Activated naive CD8-positive, alpha-beta T cell treated with anti-CD3 and anti-CD28 coated beads for 36 hours (primary cell): ENCODE results near the gene SLC37A2. TPM values are rescaled to one million over a fixed set of nuclear protein-coding genes. Genes with fewer than 3 reads are reported as not detected.
A peak's percentile ranks its signal among the peaks of the same experiment; 100 is the strongest.

Source experiments
- DNase-seq: peaks from one replicate; pipeline ENCODE4 v3.0.0; 2021
- H3K27ac Mint-ChIP-seq: one replicate; pipeline ENCODE4 v1.8.0; 2022; ENCODE audit warnings: mild to moderate bottlenecking, moderate library complexity, mixed read lengths
- H3K27me3 Mint-ChIP-seq: one replicate; pipeline ENCODE4 v1.8.0; 2022; ENCODE audit warnings: mild to moderate bottlenecking, mixed read lengths
- H3K36me3 Mint-ChIP-seq: one replicate; pipeline ENCODE4 v1.8.0; 2021; ENCODE audit warnings: mild to moderate bottlenecking, mixed read lengths
- H3K4me1 Mint-ChIP-seq: one replicate; pipeline ENCODE4 v1.8.0; 2021; ENCODE audit warnings: mixed read lengths
- H3K4me3 Mint-ChIP-seq: one replicate; pipeline ENCODE4 v1.8.0; 2022; ENCODE audit warnings: mild to moderate bottlenecking, moderate library complexity, mixed read lengths
- H3K9me3 Mint-ChIP-seq: one replicate; pipeline ENCODE4 v1.8.0; 2022; ENCODE audit warnings: mixed read lengths
- total RNA-seq, 2 experiments: library from RNA; stranded (reverse); gene quantifications; one replicate each; pipeline ENCODE4 v1.2.3, GENCODE V29; 2021

Gene SLC37A2
- total RNA-seq, 2 experiments from 2014 or later = 0.47 to 0.50 TPM

DNA sequence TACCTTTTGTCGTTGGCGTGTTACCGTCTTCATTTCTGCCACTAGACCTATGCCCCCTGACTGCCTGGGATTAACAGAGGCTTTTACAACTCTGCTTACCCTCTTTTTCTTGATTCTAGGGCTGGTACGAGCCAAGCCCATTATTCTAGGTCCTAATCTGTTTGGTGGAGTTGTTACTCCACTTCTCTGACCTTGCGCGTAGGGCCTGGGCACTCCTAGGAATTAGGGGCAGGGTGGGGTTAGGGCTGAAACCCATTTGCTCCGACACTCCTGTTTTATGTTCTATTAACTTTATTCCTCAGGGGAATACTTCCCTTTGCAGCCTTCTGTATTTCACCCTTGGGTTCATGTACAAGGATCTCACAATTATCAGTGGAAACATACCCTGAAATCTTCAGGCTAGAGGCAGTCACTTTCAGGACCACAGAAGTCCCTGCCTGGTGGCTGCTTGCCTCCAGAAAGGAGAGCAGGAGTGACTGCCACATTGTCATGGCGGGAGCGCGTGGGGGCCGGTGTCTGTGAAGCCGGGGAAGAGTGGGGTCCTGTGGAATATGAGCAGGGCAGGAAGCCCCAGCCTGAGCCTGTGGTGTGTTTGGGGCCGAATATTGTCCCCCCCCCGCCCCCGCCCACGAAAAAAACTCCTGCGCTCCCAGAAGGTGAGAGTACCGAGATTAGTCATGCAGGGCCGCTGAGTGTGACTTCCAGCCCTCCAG, 731 bp upstream of the SLC37A2 start:
- DNase-seq = no peak
- no peaks in the 10 kb centered on the region for H3K9me3 Mint-ChIP-seq
- H3K27me3 Mint-ChIP-seq = peaks cover 53% of the 10 kb centered on the region
- H3K4me3 Mint-ChIP-seq = peak overlapping the region; percentile 76
- H3K4me1 Mint-ChIP-seq = peaks cover 12% of the 10 kb centered on the region
- no peak overlapping the region for H3K27ac Mint-ChIP-seq
- no peaks in the 10 kb centered on the region for H3K36me3 Mint-ChIP-seq

DNA sequence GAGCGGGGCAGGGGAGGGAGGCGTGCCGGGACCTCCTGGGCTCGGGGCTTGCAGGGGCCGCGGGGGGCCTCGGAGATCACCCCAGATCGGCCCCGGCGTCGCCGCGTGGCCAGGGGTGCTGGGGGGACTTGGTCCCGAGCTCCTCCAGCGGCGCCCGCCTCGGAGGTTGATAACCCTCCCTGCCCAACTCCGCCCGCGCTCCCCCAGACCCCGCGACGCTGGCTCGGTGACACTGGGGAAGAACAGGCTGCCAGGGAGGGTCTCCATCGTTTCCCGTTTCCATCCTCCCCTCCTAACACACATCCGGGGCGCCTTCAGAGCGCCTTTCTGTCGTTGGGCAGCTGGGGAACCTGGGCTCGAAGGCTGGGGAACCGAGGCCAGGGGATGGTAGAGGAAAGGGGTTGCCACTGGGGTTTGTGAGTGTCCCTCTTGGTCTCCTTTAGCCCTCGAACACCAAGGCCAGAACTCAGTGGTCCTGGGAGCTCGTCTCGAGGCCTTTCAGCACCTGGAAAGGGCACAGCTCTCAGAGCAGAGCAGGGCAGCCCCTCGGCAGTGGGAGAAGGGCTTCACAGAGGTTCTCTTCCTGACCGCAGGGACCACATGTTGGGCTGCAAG, 431 bp downstream of the SLC37A2 start:
- DNase-seq = no peak
- Mint-ChIP-seq H3K27me3 (peaks cover 61% of the 10 kb centered on the region), H3K27ac (no peak overlapping the region)

GRCh38 chr11:125064070-125064469, 965 bp downstream of the SLC37A2 start:
- no peaks in the 10 kb centered on the region for H3K36me3 Mint-ChIP-seq
- H3K4me3 Mint-ChIP-seq = peak overlapping the region; percentile 29
- H3K27ac Mint-ChIP-seq = no peak overlapping the region
- no peak for DNase-seq
- peaks cover 12% of the 10 kb centered on the region for H3K4me1 Mint-ChIP-seq
- peaks cover 61% of the 10 kb centered on the region for H3K27me3 Mint-ChIP-seq
- no peaks in the 10 kb centered on the region for H3K9me3 Mint-ChIP-seq

More for the DNA sequence above, 431 bp downstream of the SLC37A2 start:
- H3K4me1 Mint-ChIP-seq = peaks cover 12% of the 10 kb centered on the region
- no peaks in the 10 kb centered on the region for H3K36me3 Mint-ChIP-seq
- H3K9me3 Mint-ChIP-seq = no peaks in the 10 kb centered on the region
- H3K4me3 Mint-ChIP-seq = peak overlapping the region; percentile 29

DNA sequence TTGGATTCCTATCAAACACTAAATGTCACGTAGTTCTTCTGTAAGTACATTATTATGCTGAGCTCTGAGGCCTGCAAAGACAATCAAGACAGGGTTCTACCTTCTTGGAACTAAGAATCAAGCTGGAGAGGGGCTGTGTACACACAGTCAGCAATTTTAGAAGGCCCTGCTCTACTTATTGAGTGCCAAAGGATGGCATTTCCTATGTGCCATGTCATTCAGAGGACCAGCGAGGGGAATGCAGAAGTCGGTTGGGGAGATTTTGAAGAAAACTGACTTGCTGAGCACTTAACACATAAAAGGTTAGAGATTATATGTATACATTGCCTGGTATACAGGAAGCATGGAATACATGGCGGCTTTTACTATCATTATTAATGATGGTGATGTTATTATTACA, 5.3 kb downstream of the SLC37A2 start:
- Mint-ChIP-seq H3K27me3 (peaks cover 50% of the 10 kb centered on the region), H3K36me3 (no peaks in the 10 kb centered on the region), H3K4me1 (peaks cover 15% of the 10 kb centered on the region), H3K27ac (no peak overlapping the region), H3K9me3 (no peaks in the 10 kb centered on the region), H3K4me3 (no peak overlapping the region)
- DNase-seq = no peak

- Mint-ChIP-seq H3K4me3 (no peak overlapping the region), H3K36me3 (no peaks in the 10 kb centered on the region), H3K4me1 (peaks cover 13% of the 10 kb centered on the region), H3K27ac (no peak overlapping the region), H3K27me3 (peaks cover 45% of the 10 kb centered on the region), H3K9me3 (no peaks in the 10 kb centered on the region)
- no peak for DNase-seq
These were observed 5.9 kb downstream of the SLC37A2 start for GRCh38 chr11:125069008-125069407.

DNA sequence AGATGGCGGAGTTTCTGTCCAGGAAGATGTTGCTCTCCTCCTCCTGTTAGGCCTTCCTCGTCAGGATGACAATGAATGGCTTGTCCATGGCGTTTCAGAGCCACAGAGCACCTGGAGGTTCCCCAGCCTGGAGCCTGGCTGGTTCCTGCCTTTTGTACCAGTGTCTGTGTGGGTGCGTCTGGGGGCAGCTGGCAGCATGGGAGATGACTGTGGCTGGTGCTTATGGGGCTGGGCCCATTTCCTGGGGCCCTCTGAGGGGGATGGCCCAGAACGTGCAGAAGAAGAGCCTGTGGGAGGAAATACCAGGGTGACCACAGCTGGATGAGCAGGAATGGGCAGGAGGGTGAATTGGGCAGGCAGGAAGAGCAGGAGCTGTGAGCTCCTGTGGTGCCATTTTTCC, 6.7 kb downstream of the SLC37A2 start:
- Mint-ChIP-seq H3K27ac (no peak overlapping the region), H3K4me3 (no peak overlapping the region), H3K36me3 (no peaks in the 10 kb centered on the region), H3K4me1 (peaks cover 13% of the 10 kb centered on the region), H3K27me3 (peaks cover 37% of the 10 kb centered on the region), H3K9me3 (no peaks in the 10 kb centered on the region)
- DNase-seq = no peak

DNA sequence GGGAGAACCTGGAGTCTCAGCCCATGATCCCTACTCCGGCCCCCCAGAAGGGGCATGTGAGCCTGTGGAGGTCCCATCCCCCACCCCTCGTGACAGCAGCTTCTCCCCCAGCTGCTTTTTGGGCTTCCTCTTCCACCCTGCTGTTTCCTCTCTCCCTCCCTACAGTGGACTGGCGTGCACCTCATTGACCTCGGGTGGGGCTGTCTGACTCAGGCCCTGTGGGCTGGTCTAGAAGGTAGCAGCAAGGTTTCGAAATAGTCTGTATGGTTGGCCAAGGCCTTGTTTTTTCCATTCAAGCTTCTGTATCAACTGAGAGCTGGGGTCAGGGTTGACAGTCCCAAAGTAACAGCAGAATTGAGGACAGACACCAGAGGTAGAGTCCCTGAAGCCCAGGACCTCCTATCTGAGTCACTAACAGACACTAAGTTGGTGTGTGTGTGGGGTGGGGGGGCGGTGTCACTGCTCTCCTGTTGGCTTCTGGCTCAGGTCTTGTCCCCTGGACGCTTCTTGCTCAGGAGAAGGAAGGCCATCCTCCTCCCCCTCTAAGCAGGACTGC, 7.7 kb downstream of the SLC37A2 start:
- peaks cover 13% of the 10 kb centered on the region for H3K4me1 Mint-ChIP-seq
- H3K9me3 Mint-ChIP-seq = no peaks in the 10 kb centered on the region
- H3K27me3 Mint-ChIP-seq = peaks cover 27% of the 10 kb centered on the region
- H3K4me3 Mint-ChIP-seq = no peak overlapping the region
- no peaks in the 10 kb centered on the region for H3K36me3 Mint-ChIP-seq
- H3K27ac Mint-ChIP-seq = no peak overlapping the region
- DNase-seq = peak; percentile 26

- peaks cover 22% of the 10 kb centered on the region for H3K27me3 Mint-ChIP-seq
- DNase-seq = no peak
- no peaks in the 10 kb centered on the region for H3K36me3 Mint-ChIP-seq
- no peaks in the 10 kb centered on the region for H3K9me3 Mint-ChIP-seq
- H3K4me3 Mint-ChIP-seq = no peak overlapping the region
- H3K27ac Mint-ChIP-seq = no peak overlapping the region
- H3K4me1 Mint-ChIP-seq = peaks cover 13% of the 10 kb centered on the region
These were observed 8.3 kb downstream of the SLC37A2 start for GRCh38 chr11:125071435-125071834.

GRCh38 chr11:125071846-125072217, 8.7 kb downstream of the SLC37A2 start:
- H3K27me3 Mint-ChIP-seq = peaks cover 22% of the 10 kb centered on the region
- H3K36me3 Mint-ChIP-seq = no peaks in the 10 kb centered on the region
- peaks cover 13% of the 10 kb centered on the region for H3K4me1 Mint-ChIP-seq
- H3K4me3 Mint-ChIP-seq = no peak overlapping the region
- no peaks in the 10 kb centered on the region for H3K9me3 Mint-ChIP-seq
- H3K27ac Mint-ChIP-seq = no peak overlapping the region
- no peak for DNase-seq

- Mint-ChIP-seq H3K27ac (no peak overlapping the region), H3K36me3 (no peaks in the 10 kb centered on the region), H3K4me3 (no peak overlapping the region), H3K4me1 (peaks cover 13% of the 10 kb centered on the region), H3K27me3 (peaks cover 18% of the 10 kb centered on the region), H3K9me3 (no peaks in the 10 kb centered on the region)
- no peak for DNase-seq
These were observed 9.3 kb downstream of the SLC37A2 start for GRCh38 chr11:125072218-125072960.

DNA sequence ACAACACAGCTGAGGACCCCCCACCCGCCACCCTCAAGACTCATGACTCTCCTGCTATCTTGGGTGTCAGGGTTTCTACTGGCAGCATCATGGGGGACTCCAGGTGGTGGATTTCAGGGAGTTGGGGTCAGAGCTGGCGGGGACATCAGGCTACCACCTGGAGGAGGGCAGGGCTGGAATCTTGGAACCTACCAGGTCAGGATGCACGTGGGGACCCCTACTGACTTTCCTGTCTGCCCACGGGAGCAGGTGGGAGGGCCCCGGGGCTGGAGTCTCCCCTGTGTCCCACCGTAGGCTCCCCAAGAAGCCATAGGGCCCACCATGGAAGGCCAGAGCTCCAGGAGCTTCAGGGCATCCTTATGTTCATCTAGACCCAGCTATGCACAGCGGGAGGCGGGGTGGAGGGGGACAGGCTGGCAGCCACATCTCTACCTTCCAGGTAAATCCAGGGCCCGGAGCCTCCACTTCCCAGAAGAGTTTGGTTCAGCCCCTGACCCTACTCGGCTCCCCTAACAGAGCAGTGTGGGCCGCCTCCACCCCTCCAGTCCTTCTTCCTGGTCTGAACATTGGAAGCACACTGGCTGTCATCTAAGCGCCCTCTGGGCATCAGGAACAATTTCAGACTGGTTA, 10.0 kb downstream of the SLC37A2 start:
- Mint-ChIP-seq H3K4me1 (peaks cover 13% of the 10 kb centered on the region), H3K27me3 (peaks cover 14% of the 10 kb centered on the region), H3K36me3 (no peaks in the 10 kb centered on the region), H3K4me3 (no peak overlapping the region), H3K9me3 (no peaks in the 10 kb centered on the region), H3K27ac (no peak overlapping the region)
- no peak for DNase-seq

GRCh38 chr11:125073616-125074483, 10.7 kb downstream of the SLC37A2 start:
- H3K4me1 Mint-ChIP-seq = peaks cover 13% of the 10 kb centered on the region
- no peak for DNase-seq
- H3K27ac Mint-ChIP-seq = no peak overlapping the region
- H3K9me3 Mint-ChIP-seq = no peaks in the 10 kb centered on the region
- H3K27me3 Mint-ChIP-seq = peaks cover 10% of the 10 kb centered on the region
- H3K4me3 Mint-ChIP-seq = no peak overlapping the region
- H3K36me3 Mint-ChIP-seq = no peaks in the 10 kb centered on the region

DNA sequence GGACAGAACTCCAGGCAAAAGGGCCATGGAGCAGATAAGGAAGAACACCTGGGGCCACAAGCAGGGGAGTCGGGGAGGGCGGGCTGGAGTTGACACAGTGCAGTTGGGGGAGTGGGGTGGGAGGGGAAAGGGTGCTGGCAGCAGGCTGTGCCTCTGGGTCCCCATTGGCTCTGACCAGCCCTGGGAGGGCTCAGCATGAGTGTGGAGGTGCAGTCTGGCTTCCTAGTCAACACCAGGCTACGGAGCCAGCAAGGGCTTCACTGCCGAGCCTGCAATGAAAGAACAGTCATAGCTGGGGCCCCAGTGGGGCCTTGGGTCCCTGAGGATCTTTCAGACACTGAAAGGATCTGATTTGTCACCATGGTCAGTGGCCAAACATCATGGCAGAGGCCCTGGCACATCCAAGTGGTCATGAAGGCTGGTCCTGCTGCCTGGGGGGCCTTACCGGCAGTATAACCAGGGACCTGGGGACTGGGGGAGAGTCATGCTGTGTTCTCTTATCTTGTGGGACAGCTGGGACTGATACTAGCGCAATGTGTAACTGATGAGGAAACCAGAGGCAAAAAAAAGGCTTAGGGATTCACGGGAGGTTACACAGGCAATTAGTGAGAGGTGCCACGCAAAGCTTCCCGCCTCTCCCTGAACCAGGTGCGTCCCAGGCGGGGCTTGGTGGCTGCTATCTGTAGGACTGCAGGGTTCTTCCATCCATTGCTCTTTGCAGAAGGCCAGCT, 11.6 kb downstream of the SLC37A2 start:
- H3K4me1 Mint-ChIP-seq = peaks cover 13% of the 10 kb centered on the region
- DNase-seq = no peak
- peaks cover 6% of the 10 kb centered on the region for H3K27me3 Mint-ChIP-seq
- no peaks in the 10 kb centered on the region for H3K36me3 Mint-ChIP-seq
- no peaks in the 10 kb centered on the region for H3K9me3 Mint-ChIP-seq
- H3K4me3 Mint-ChIP-seq = no peak overlapping the region
- H3K27ac Mint-ChIP-seq = no peak overlapping the region

GRCh38 chr11:125075242-125075625, 12.1 kb downstream of the SLC37A2 start:
- H3K4me3 Mint-ChIP-seq = no peak overlapping the region
- H3K9me3 Mint-ChIP-seq = no peaks in the 10 kb centered on the region
- H3K27me3 Mint-ChIP-seq = peaks cover under 1% of the 10 kb centered on the region
- DNase-seq = no peak
- H3K27ac Mint-ChIP-seq = no peak overlapping the region
- no peaks in the 10 kb centered on the region for H3K36me3 Mint-ChIP-seq
- peaks cover 9% of the 10 kb centered on the region for H3K4me1 Mint-ChIP-seq
